ENCODE results near the gene GART.

Gene GART

GRCh38 chr21:33549848-33550771 lies 8.2 kb upstream of the GART start:
- DNase-seq = no peak
- no peak for TF ChIP-seq POLR2A (IDR thresholded peaks at IDR 0.05; ENCODE audit: low read length)
- TF ChIP-seq GATA1 (IDR thresholded peaks at IDR 0.05; ENCODE audit: low read depth, low read length) = no peak

GRCh38 chr21:33546086-33546485 lies 4.2 kb upstream of the GART start:
- no peak for TF ChIP-seq POLR2A (IDR thresholded peaks at IDR 0.05; ENCODE audit: low read length)
- TF ChIP-seq GATA1 (IDR thresholded peaks at IDR 0.05; ENCODE audit: low read depth, low read length) = no peak

DNA sequence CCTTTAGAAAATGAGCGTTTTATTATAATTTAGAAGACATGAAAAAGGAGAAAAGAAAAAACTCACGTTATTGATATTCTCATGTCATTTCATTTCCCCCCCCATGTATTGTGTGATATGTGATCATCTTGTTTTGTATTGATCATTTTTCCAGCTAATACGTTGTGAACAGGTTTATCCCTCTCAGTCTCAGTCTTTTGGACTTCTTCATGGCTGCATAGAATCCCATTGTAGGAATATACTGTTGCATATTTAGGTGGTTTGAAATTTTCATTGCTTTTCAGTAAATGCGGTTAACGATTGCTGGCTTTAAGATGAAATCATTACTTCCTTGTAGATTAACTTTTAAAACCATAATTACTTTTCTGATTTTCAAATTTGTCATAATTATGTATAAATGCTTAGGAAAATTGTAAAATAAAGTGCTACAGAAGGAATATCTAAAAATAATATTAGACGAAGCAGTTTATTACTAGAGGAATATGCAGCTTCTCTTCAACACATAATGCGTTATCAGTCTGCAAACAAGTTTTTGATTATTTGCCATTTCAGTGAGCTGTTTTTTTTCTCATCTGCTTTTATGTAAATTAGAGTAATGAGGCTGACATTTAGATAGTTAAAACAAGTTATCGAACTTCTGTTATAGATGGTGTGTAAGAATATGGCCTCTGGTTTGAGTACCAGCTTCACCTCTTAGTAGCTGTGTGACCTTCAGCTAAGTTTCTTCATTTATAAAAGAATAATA lies 2.7 kb upstream of the GART start:
- DNase-seq = peak; percentile 32 to 47
- TF ChIP-seq GATA1 (IDR thresholded peaks at IDR 0.05; ENCODE audit: low read depth, low read length) (no peak), POLR2A (IDR thresholded peaks at IDR 0.05; ENCODE audit: low read length) (no peak)

More at GRCh38 chr21:33546086-33546485, 4.2 kb upstream of the GART start:
- DNase-seq = no peak

DNA sequence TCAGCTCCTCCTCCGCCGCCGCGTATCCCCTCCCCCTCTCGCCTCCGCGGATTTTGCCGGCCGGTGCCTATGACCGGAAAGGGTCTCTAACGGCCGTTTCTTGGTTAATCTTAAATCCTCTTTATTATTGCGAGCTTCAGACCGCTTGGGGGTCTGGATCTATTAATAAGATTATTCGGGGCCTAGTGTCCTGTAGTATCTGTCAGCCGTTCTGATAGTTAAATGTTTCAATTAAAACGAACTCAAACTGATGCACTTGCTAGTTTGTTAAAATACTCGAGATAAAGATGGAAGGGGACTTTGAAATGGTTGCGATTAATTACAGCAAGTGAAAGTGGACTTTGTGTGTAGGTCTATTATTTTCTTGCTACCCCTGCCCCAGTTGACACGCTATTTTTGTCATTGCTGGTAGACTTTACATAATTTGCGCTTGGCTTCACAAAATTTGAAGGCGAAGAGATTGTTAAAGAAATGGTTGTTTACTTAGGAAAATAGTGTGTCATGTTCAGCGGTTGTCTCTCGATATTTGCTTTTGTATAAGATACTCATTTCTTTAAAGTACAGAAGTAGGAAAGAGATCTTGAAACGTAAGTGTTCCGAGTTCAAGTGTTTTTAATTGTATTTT lies 1.7 kb upstream of the GART start:
- TF ChIP-seq POLR2A (IDR thresholded peaks at IDR 0.05; ENCODE audit: low read length) (no peak), GATA1 (IDR thresholded peaks at IDR 0.05; ENCODE audit: low read depth, low read length) (no peak)
- DNase-seq = peak; percentile 63 to 78

DNA sequence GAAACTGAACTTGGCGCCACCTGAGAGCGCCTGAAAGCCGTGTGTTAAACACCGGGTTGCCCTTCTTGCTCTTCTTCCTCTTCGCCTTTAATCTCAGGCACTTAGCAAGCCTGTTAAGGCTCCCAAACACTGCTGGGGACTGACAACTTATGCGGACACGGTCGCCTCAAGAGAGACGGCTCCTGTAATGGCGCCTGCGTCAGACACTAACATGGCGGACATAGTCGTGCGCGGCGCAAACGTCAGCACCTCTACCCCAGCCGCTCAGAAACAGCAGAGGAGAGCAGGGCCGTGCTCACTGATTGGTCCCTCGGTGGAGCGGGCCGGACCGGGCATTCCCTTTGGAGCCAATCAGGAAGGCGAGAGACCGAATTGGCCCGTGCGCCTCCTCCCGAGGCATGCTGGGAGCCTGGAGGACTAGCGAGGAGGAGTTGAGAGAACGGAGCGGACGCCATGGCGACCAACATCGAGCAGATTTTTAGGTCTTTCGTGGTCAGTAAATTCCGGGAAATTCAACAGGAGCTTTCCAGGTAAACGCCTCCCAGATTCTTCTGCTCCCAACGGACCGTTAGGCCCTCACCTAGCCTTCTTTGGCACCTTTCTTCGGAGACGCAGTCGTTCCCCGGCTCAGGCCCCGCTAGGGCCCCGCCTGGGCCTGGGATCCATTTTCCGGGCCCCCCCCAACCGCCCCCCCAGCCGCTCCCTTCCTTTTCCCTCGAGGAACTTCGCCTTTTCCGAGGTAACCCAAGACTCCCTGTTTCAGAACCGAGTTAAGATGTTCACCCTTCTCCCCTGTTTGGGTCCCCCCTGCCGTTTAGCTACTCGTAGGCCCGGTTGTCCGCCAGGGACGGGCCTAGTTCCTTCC lies 955 bp upstream of the GART start, which contains the start of gene SON:
Gene SON, plus strand, starts transcription at position 399 of the 865 bp plus-strand sequence. Its CDS starts 55 bp downstream, at position 454.
- DNase-seq = peak; percentile 99
- TF ChIP-seq GATA1 (IDR thresholded peaks at IDR 0.05; ENCODE audit: low read depth, low read length) = no peak
- peak; percentile 97 for TF ChIP-seq POLR2A (IDR thresholded peaks at IDR 0.05; ENCODE audit: low read length)

DNA sequence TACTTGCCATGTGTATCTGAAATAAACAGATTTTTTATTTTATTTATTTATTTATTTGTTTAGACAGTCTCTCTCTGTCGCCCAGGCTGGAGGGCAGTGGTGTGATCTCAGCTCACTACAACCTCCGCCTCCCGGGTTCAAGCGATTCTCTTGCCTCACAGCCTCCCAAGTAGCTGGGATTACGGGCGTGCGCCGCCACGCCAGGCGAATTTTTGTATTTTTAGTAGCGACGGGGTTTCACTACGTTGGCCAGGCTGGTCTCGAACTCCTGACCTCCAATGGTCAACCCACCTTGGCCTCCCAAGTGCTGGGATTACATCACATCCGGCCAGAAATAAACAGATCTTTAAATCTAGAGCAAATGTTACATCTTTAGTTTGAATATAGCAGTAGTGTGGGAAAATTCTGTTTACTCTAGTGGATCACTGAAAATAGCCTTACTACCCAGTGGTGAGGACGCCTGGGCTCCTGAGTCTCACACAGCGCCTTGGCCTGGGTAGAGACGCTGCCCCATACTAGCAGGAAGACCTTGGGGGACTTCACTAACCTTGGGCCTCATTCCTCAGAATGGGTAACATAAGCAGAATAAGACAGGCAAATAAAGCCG lies 709 bp downstream of the GART start:
- peak; percentile 63 to 67 for DNase-seq

GRCh38 chr21:33540711-33541104 lies 1.2 kb downstream of the GART start:
- peak; percentile 22 to 40 for DNase-seq
- TF ChIP-seq POLR2A (IDR thresholded peaks at IDR 0.05; ENCODE audit: low read length) = no peak
- no peak for TF ChIP-seq GATA1 (IDR thresholded peaks at IDR 0.05; ENCODE audit: low read depth, low read length)

More for the DNA sequence above, 709 bp downstream of the GART start:
- TF ChIP-seq POLR2A (IDR thresholded peaks at IDR 0.05; ENCODE audit: low read length) (no peak), GATA1 (IDR thresholded peaks at IDR 0.05; ENCODE audit: low read depth, low read length) (no peak)

DNA sequence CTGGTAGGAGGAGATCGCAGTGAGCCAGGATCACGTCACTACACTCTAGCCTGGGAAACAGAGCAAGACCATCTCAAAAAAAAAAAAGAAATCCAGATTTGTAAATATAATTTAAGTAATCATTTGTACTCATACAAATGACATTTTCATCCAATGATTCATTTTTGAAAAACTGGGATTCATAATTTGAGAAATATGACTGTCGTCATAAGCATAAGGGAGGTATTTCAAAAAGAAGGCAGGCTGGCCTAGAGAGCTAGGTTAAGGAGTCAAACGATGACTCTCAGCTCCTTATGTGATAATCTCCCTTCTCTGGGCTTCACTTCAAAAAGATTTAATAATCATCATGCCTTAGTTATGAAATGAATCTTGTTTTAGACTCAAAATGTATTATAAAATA lies 2.3 kb downstream of the GART start:
- no peak for TF ChIP-seq GATA1 (IDR thresholded peaks at IDR 0.05; ENCODE audit: low read depth, low read length)
- TF ChIP-seq POLR2A (IDR thresholded peaks at IDR 0.05; ENCODE audit: low read length) = no peak
- DNase-seq = no peak

DNA sequence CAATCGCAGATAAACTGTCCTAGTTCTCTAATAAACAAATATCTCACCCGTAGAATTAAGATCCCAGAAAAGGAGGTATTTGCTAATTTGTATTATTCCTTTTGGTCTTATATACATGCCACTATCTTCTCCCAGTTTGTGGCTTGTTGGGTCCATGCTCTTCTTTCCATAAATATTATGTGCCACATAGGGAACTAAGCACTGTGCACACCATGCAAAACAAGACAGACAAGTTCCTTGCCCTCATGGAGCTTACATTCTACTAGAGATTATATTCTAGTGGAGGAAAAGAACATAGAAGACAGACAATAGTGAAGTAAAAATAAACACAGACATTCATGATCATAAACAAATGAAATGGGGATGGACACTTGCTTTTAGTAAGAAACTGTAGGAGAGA lies 4.7 kb downstream of the GART start:
- TF ChIP-seq GATA1 (IDR thresholded peaks at IDR 0.05; ENCODE audit: low read depth, low read length) (no peak), POLR2A (IDR thresholded peaks at IDR 0.05; ENCODE audit: low read length) (no peak)
- no peak for DNase-seq

- DNase-seq = no peak
- TF ChIP-seq GATA1 (IDR thresholded peaks at IDR 0.05; ENCODE audit: low read depth, low read length) = no peak
- no peak for TF ChIP-seq POLR2A (IDR thresholded peaks at IDR 0.05; ENCODE audit: low read length)
These were observed 10.9 kb downstream of the GART start for GRCh38 chr21:33531007-33531406.

GRCh38 chr21:33522953-33523349 lies 19.0 kb downstream of the GART start:
- peak; percentile 6 to 27 for DNase-seq
- no peak for TF ChIP-seq GATA1 (IDR thresholded peaks at IDR 0.05; ENCODE audit: low read depth, low read length)
- TF ChIP-seq POLR2A (IDR thresholded peaks at IDR 0.05; ENCODE audit: low read length) = no peak

DNA sequence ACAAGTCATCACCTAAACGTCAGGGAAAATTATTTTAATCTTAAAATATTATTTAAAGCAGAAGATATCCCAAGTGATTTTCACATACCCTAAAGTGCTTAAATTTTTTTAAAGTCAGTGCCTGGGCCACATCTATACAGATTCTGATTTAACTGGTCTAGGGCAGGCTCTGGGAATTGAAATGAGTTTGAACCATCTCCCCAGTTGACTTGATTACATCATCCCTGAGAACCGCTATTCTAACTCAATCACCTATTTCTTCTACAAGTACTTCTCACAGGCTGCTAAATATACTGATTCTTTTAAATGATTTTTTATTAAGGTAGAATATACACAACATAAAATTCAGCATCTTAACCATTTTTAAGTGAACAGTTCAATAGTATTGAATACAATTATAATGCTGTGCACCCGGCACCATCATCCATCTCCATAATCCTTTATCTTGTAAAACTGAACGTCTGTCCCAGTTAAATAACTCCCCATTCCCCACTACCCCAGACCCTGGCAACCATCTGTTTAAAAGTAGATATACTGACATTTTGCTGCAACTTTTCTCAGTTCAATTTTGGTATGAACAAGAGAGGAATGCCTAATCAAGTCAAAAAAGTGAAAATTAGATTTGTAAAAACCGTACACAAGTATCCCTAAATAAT lies 19.5 kb downstream of the GART start:
- DNase-seq = no peak
- TF ChIP-seq POLR2A (IDR thresholded peaks at IDR 0.05; ENCODE audit: low read length) (no peak), GATA1 (IDR thresholded peaks at IDR 0.05; ENCODE audit: low read depth, low read length) (no peak)
